Esophagus (tissue), 2 donors: ENCODE data around the gene FOXJ2. TPM values are rescaled to one million over a fixed set of nuclear protein-coding genes. Genes with fewer than 3 reads are reported as not detected.
A peak's percentile ranks its signal among the peaks of the same experiment; 100 is the strongest.
"Not testable (repeated sequence)": the region's sequence is repeated elsewhere in the genome, so short reads cannot be mapped to it uniquely, and the experiment has no call there.

Source experiments
- H3K27ac ChIP-seq, 2 donors: one replicate each; pipeline ENCODE4 v1.5.1; 2013; ENCODE audit warnings: low read depth in 2 of 2, mild to moderate bottlenecking in 2 of 2, inconsistent platforms in 1 of 2, low read length in 1 of 2, moderate library complexity in 1 of 2
- H3K27me3 ChIP-seq, 2 donors: one replicate each; pipeline ENCODE4 v1.6.1; 2013; ENCODE audit warnings: low read length in 2 of 2, control low read depth in 1 of 2, mild to moderate bottlenecking in 1 of 2; ENCODE audit not compliant: insufficient read depth in 2 of 2, control insufficient read depth in 1 of 2
- H3K36me3 ChIP-seq, 2 donors: one replicate each; pipeline ENCODE4 v1.6.1; 2013; ENCODE audit warnings: low read length in 1 of 2; ENCODE audit not compliant: control insufficient read depth in 2 of 2, insufficient read depth in 2 of 2
- H3K4me1 ChIP-seq, 2 donors: one replicate each; pipeline ENCODE4 v1.6.1; 2013; ENCODE audit warnings: low read length in 1 of 2; ENCODE audit not compliant: control insufficient read depth in 2 of 2, insufficient read depth in 2 of 2
- H3K4me3 ChIP-seq, 2 donors: one replicate each; pipeline ENCODE4 v1.5.1; 2013; ENCODE audit warnings: low read length in 2 of 2, mild to moderate bottlenecking in 2 of 2, low read depth in 1 of 2, moderate library complexity in 1 of 2
- H3K9me3 ChIP-seq, 2 donors: one replicate each; pipeline ENCODE4 v1.6.1; 2013; ENCODE audit warnings: mild to moderate bottlenecking in 2 of 2, low read depth in 1 of 2, low read length in 1 of 2, moderate library complexity in 1 of 2; ENCODE audit not compliant: control insufficient read depth in 2 of 2, insufficient read depth in 1 of 2
- WGBS, 2 donors: extraction: QIAGEN DNeasy Blood & Tissue Kit; methylation state at CpG; one replicate each; pipeline ENCODE4 v1.1.7; 2013; 5-methylcytosine and 5-hydroxymethylcytosine counted together
- polyA plus RNA-seq, 2 donors: library from polyadenylated mRNA; stranded (reverse); fragments of 200-250 nt; gene quantifications; one replicate each; pipeline ENCODE4 v1.2.3, GENCODE V29; 2013
- donor health status: healthy with polysubstance abuse.
- donor health status: Bipolar disorder and iron deficiency.

The FOXJ2 gene
- polyA plus RNA-seq, 2 donors = 4.2 TPM

- Histone ChIP-seq H3K9me3 (no peaks in the 10 kb centered on the region), H3K4me3 (no peak overlapping the region), H3K27me3 (no peaks in the 10 kb centered on the region), H3K4me1 (no peaks in the 10 kb centered on the region), H3K27ac (no peak overlapping the region), H3K36me3 (peaks cover 7 to 8% of the 10 kb centered on the region in 2 donors)
- 86 to 91% methylated on average over 2 of the region's 2 CpGs for WGBS, 2 donors
Measured at GRCh38 chr12:8054816-8055215, 22.3 kb downstream of the FOXJ2 start.

- WGBS, 2 donors = 63 to 65% methylated on average over 2 of the region's 2 CpGs
- Histone ChIP-seq H3K36me3 (peaks cover 3% of the 10 kb centered on the region in 2 donors), H3K4me1 (no peaks in the 10 kb centered on the region), H3K9me3 (no peaks in the 10 kb centered on the region), H3K4me3 (no peak overlapping the region), H3K27me3 (no peaks in the 10 kb centered on the region), H3K27ac (no peak overlapping the region)
Measured at GRCh38 chr12:8057306-8057705, 24.8 kb downstream of the FOXJ2 start.

- no peaks in the 10 kb centered on the region for H3K9me3 ChIP-seq
- H3K27ac ChIP-seq = no peak overlapping the region
- no peaks in the 10 kb centered on the region for H3K4me1 ChIP-seq
- no peak overlapping the region for H3K4me3 ChIP-seq
- H3K36me3 ChIP-seq = peaks cover 0 to 3% of the 10 kb centered on the region in 2 donors
- WGBS, 2 donors = 67 to 69% methylated on average over 4 of the region's 4 CpGs
- no peaks in the 10 kb centered on the region for H3K27me3 ChIP-seq
Measured at GRCh38 chr12:8057839-8058238, 25.3 kb downstream of the FOXJ2 start.

GRCh38 chr12:8058506-8058905, 26.0 kb downstream of the FOXJ2 start:
- H3K27me3 ChIP-seq = no peaks in the 10 kb centered on the region
- H3K27ac ChIP-seq = no peak overlapping the region
- WGBS, 2 donors = 73 to 74% methylated on average over 6 of the region's 6 CpGs
- no peaks in the 10 kb centered on the region for H3K9me3 ChIP-seq
- no peaks in the 10 kb centered on the region for H3K4me1 ChIP-seq
- no peaks in the 10 kb centered on the region for H3K36me3 ChIP-seq
- H3K4me3 ChIP-seq = no peak overlapping the region

GRCh38 chr12:8064131-8064530, 31.6 kb downstream of the FOXJ2 start:
- Histone ChIP-seq H3K27me3 (no peaks in the 10 kb centered on the region), H3K27ac (no peak overlapping the region), H3K36me3 (no peaks in the 10 kb centered on the region), H3K4me3 (no peak overlapping the region), H3K9me3 (no peaks in the 10 kb centered on the region), H3K4me1 (no peaks in the 10 kb centered on the region)

- Histone ChIP-seq H3K27ac (peak within 1 kb of the TSS in 1 of 2 donors; percentile 59), H3K9me3 (no peaks in the 10 kb centered on the region), H3K4me3 (no peak within 1 kb of the TSS), H3K36me3 (no peaks in the 10 kb centered on the region), H3K4me1 (no peaks in the 10 kb centered on the region), H3K27me3 (no peaks in the 10 kb centered on the region)
- 37 to 49% methylated on average over 2 of the region's 2 CpGs for WGBS, 2 donors
Measured at GRCh38 chr12:8065991-8066594, 33.6 kb downstream of the FOXJ2 start, which contains the start of gene C3AR1. C3AR1 (minus strand) TSS chr12:8066359; CDS start chr12:8060185, 6,174 bp downstream.

GRCh38 chr12:8069582-8069981, 37.1 kb downstream of the FOXJ2 start:
- Histone ChIP-seq H3K36me3 (no peaks in the 10 kb centered on the region), H3K4me3 (no peak overlapping the region), H3K9me3 (no peaks in the 10 kb centered on the region), H3K4me1 (no peaks in the 10 kb centered on the region), H3K27me3 (no peaks in the 10 kb centered on the region), H3K27ac (no peak overlapping the region)

- 82 to 90% methylated on average over 3 of the region's 3 CpGs for WGBS, 2 donors
- not testable (repeated sequence) for H3K27me3 ChIP-seq, H3K4me1 ChIP-seq, H3K36me3 ChIP-seq, H3K9me3 ChIP-seq, H3K27ac ChIP-seq, H3K4me3 ChIP-seq
Measured at GRCh38 chr12:8071820-8072219, 39.3 kb downstream of the FOXJ2 start.

- no peaks in the 10 kb centered on the region for H3K27me3 ChIP-seq
- H3K4me1 ChIP-seq = no peaks in the 10 kb centered on the region
- 87 to 91% methylated on average over 6 of the region's 6 CpGs for WGBS, 2 donors
- no peaks in the 10 kb centered on the region for H3K36me3 ChIP-seq
- H3K4me3 ChIP-seq = no peak overlapping the region
- no peak overlapping the region for H3K27ac ChIP-seq
- H3K9me3 ChIP-seq = no peaks in the 10 kb centered on the region
Measured at GRCh38 chr12:8075935-8076334, 43.4 kb downstream of the FOXJ2 start.

- H3K27ac ChIP-seq = no peak overlapping the region
- no peaks in the 10 kb centered on the region for H3K9me3 ChIP-seq
- no peaks in the 10 kb centered on the region for H3K27me3 ChIP-seq
- H3K36me3 ChIP-seq = no peaks in the 10 kb centered on the region
- whole genome bisulfite sequencing, 2 donors = 85 to 86% methylated on average over 4 of the region's 4 CpGs
- H3K4me3 ChIP-seq = no peak overlapping the region
- H3K4me1 ChIP-seq = no peaks in the 10 kb centered on the region
Measured at GRCh38 chr12:8076366-8076765, 43.9 kb downstream of the FOXJ2 start.
